Nasal cavity respiratory epithelium epithelial cell of viscerocranial mucosa (primary cell): ENCODE measurements around the gene ZNF432. TPM values are rescaled to one million over a fixed set of nuclear protein-coding genes. Genes with fewer than 3 reads are reported as not detected.

ENCODE experiments used
- total RNA-seq: library from RNA; depleted of rRNA; stranded (reverse); fragments of >200 nt; gene quantifications from 2 replicates; pipeline ENCODE4 v1.2.3, GENCODE V29; 2014

The ZNF432 gene
- total RNA-seq, result 11.3 and 15.2 TPM in 2 replicates

GRCh38 chr19:52048555-52049501 is at the start of gene ZNF432:
Gene ZNF432, minus strand, starts transcription at chr19:52048838. Its CDS starts 1,970 bp downstream, at chr19:52046868.

GRCh38 chr19:52095172-52096014 is 46.8 kb upstream of the ZNF432 start, which contains the start of gene ZNF841:
Gene ZNF841, minus strand, starts transcription at chr19:52095765. Its CDS starts 10,964 bp downstream, at chr19:52084801.

GRCh38 chr19:52028027-52028779 is 20.4 kb downstream of the ZNF432 start, which contains the start of gene ZNF614:
Gene ZNF614, minus strand, starts transcription at chr19:52028379. Its CDS starts 2,634 bp downstream, at chr19:52025745.

GRCh38 chr19:52007806-52008557 is 40.7 kb downstream of the ZNF432 start, which contains the start of gene ZNF615:
Gene ZNF615, minus strand, starts transcription at chr19:52008211. Its CDS starts 4,500 bp downstream, at chr19:52003711.

GRCh38 chr19:51986309-51987291 is 62.0 kb downstream of the ZNF432 start, which contains the start of gene ZNF350:
Gene ZNF350, minus strand, starts transcription at chr19:51986840. Its CDS starts 12,480 bp downstream, at chr19:51974360.

Other genes with a start within 250 kb of the ZNF432 start
- gene ZNF577, start 160.9 kb downstream of the ZNF432 start, total RNA-seq, result 5.1 and 11.9 TPM in 2 replicates
- 14.0 and 17.0 TPM in 2 replicates for gene ZNF649, start 143.8 kb downstream of the ZNF432 start, total RNA-seq
- gene ZNF613, start 121.4 kb downstream of the ZNF432 start, total RNA-seq, result 6.5 and 12.4 TPM in 2 replicates
- gene ZNF350, start 62.0 kb downstream of the ZNF432 start, total RNA-seq, result 8.2 and 13.2 TPM in 2 replicates
- 8.9 and 13.2 TPM in 2 replicates for gene ZNF615, start 40.6 kb downstream of the ZNF432 start, total RNA-seq
- gene ZNF614, start 20.5 kb downstream of the ZNF432 start, total RNA-seq, result 15.4 and 19.7 TPM in 2 replicates
- 60.1 and 68.3 TPM in 2 replicates for gene ZNF841, start 46.9 kb upstream of the ZNF432 start, total RNA-seq
- gene ZNF616, start 91.1 kb upstream of the ZNF432 start, total RNA-seq, result 12.6 and 17.5 TPM in 2 replicates
- gene ZNF836, start 122.8 kb upstream of the ZNF432 start, total RNA-seq, result 4.8 and 12.2 TPM in 2 replicates
- 109 and 218 TPM in 2 replicates for gene PPP2R1A, start 141.2 kb upstream of the ZNF432 start, total RNA-seq
- 12.6 and 23.6 TPM in 2 replicates for gene ZNF766, start 220.7 kb upstream of the ZNF432 start, total RNA-seq
- gene ZNF480, start 248.3 kb upstream of the ZNF432 start, total RNA-seq, result 3.4 and 7.5 TPM in 2 replicates